HS-5 (cell line): Measurements from ENCODE around the gene TUBD1.
"Not testable (repeated sequence)": the region's sequence is repeated elsewhere in the genome, so short reads cannot be mapped to it uniquely, and the experiment has no call there.

Experiments used
- DNase-seq: peaks from one replicate; pipeline ENCODE4 v3.0.0-alpha.2; 2012; ENCODE audit warnings: low read depth

TUBD1 gene

GRCh38 chr17:59874376-59874775 lies 18.4 kb downstream of the TUBD1 start:
- DNase-seq: no peak

GRCh38 chr17:59873414-59873813 lies 19.3 kb downstream of the TUBD1 start:
- DNase-seq: not testable (repeated sequence)

GRCh38 chr17:59872351-59872750 lies 20.4 kb downstream of the TUBD1 start:
- no peak for DNase-seq

- DNase-seq: no peak
Observed at GRCh38 chr17:59870482-59870881, 22.3 kb downstream of the TUBD1 start.

GRCh38 chr17:59869941-59870218 lies 22.9 kb downstream of the TUBD1 start:
- DNase-seq: no peak

GRCh38 chr17:59863616-59864015 lies 29.1 kb downstream of the TUBD1 start:
- DNase-seq: no peak

- DNase-seq: no peak
Observed at GRCh38 chr17:59859444-59860025, 33.2 kb downstream of the TUBD1 start.

- DNase-seq: no peak
Observed at GRCh38 chr17:59858932-59859331, 33.8 kb downstream of the TUBD1 start.

- DNase-seq: no peak
Observed at GRCh38 chr17:59858167-59858816, 34.5 kb downstream of the TUBD1 start.

GRCh38 chr17:59856859-59857794 lies 35.6 kb downstream of the TUBD1 start:
- no peak for DNase-seq

- DNase-seq: not testable (repeated sequence)
Observed at GRCh38 chr17:59853919-59854729, 38.6 kb downstream of the TUBD1 start.

GRCh38 chr17:59853168-59853918 lies 39.4 kb downstream of the TUBD1 start:
- peak; percentile 87 for DNase-seq

- DNase-seq: not testable (repeated sequence)
Observed at GRCh38 chr17:59852847-59853167, 39.9 kb downstream of the TUBD1 start.

- no peak for DNase-seq
Observed at GRCh38 chr17:59851439-59852375, 41.0 kb downstream of the TUBD1 start.

- not testable (repeated sequence) for DNase-seq
Observed at GRCh38 chr17:59850311-59850710, 42.4 kb downstream of the TUBD1 start.

GRCh38 chr17:59848778-59849177 lies 44.0 kb downstream of the TUBD1 start:
- DNase-seq: no peak

GRCh38 chr17:59848385-59848668 lies 44.4 kb downstream of the TUBD1 start:
- DNase-seq: no peak

- DNase-seq: no peak
Observed at GRCh38 chr17:59846394-59847165, 46.2 kb downstream of the TUBD1 start.

- no peak for DNase-seq
Observed at GRCh38 chr17:59845595-59846393, 46.9 kb downstream of the TUBD1 start.
